ENCODE results near the gene FRRS1.
"Not testable (repeated sequence)": the region's sequence is repeated elsewhere in the genome, so short reads cannot be mapped to it uniquely, and the experiment has no call there.

GRCh38 chr1:99793861-99794260 is 27.4 kb upstream of the FRRS1 start:
- not testable (repeated sequence) for TF ChIP-seq POLR2A (IDR thresholded peaks at IDR 0.05; ENCODE audit: low read depth, low read length); TAF1 (IDR thresholded peaks at IDR 0.05; ENCODE audit: borderline replicate concordance, low read depth, low read length)
